NCI-H748 (cell line): ENCODE data around the gene GTF2B.
"Not testable (repeated sequence)": the region's sequence is repeated elsewhere in the genome, so short reads cannot be mapped to it uniquely, and the experiment has no call there.

Source experiments
- DNase-seq: peaks from one replicate; lab custom pipeline; 2025; ENCODE audit not compliant: unreplicated experiment; lab: John Stamatoyannopoulos, UW

Gene GTF2B, protein sequence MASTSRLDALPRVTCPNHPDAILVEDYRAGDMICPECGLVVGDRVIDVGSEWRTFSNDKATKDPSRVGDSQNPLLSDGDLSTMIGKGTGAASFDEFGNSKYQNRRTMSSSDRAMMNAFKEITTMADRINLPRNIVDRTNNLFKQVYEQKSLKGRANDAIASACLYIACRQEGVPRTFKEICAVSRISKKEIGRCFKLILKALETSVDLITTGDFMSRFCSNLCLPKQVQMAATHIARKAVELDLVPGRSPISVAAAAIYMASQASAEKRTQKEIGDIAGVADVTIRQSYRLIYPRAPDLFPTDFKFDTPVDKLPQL

DNA sequence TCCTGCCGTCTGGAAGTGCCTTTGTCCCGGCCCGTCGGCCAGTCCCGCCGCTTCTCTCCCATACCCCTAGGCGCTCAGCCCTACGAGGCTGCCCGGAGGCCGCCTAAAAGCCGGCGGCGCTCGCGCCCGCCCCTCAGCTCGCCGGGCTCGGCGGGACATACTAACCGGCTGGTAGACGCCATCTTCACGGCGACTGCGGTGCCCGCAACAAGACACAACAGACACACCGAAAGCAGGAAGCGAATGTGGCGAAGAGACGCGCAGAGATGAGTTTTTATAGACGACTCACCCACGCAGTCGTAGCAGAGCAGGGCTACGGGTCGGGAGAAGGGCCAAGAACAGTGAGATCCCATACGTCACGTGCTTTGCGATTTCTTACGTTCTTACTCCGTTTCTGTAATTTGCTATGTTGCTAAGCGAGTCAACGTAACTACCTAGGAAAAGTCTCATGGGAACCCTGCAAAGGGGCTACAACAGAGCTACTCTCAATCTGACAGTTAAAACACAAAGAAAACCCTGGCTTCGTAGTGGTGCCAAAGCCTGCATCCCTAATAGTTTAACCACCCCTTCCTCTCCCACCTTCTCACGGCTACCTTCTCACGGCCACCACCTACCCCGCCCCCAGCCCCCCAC is at the start of gene GTF2B:
Gene GTF2B, minus strand, starts transcription at position 250 of the 633 bp plus-strand sequence. Its CDS starts 68 bp downstream, at position 182.
- DNase-seq: peak; percentile 91

DNA sequence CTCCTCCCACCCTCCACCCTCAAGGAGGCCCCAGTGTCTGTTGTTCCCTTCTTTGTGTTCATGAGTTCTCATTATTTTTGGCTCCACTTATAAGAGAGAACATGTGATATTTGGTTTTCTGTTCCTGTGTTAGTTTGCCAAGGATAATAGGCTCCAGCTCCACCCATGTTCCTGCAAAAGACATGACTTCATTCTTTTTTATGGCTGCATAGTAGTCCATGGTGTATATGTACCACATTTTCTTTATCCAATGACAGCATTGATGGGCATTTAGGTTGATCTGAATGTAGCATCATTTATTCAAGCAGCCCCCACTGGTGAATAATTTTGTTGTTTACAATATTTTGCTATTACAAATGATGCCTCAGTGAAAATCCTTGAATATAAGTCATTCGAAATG is 47.2 kb upstream of the GTF2B start:
- DNase-seq: not testable (repeated sequence)

DNA sequence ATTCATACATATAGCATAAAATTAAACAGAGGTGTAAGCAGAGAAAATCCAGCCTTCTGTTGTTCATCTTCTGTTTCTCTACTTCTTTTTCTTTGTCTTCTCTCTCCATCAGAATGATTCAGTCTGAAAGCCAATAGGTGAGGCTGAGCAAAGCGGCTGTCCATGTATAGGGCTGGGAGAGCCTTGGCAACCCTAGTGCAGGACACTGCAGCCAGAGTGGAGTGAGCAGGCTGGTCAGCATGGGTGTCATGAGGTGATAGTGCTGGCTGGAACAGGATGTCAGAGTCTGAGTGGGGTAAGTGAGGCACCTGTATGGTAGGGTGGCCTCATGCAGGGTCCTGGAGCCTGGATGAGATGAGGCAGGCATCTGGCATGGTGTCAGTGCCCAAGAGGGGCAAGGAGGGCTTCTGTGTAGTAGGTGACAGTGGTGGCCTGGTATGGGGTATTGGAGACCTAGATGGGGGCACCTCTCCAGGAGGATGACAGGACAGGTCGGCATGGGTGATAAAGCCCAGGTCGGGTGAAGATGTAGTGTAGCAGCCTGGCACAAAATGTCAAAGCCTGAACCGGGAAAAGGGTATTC is 45.5 kb upstream of the GTF2B start:
- DNase-seq: no peak

DNA sequence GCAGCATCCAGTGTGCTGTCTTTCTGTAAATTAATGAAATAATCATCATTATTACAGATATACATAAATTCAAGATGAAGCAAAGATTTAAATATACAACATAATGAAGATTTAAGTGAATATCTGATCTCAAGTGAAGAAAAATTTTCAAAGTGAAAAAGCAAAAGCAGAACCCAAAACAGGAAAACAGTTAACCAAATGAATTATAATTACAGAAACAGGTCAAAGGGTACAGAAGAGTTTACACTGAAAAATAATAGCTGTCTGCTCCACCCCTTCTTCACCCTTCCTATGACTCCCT is 44.8 kb upstream of the GTF2B start:
- DNase-seq: no peak

DNA sequence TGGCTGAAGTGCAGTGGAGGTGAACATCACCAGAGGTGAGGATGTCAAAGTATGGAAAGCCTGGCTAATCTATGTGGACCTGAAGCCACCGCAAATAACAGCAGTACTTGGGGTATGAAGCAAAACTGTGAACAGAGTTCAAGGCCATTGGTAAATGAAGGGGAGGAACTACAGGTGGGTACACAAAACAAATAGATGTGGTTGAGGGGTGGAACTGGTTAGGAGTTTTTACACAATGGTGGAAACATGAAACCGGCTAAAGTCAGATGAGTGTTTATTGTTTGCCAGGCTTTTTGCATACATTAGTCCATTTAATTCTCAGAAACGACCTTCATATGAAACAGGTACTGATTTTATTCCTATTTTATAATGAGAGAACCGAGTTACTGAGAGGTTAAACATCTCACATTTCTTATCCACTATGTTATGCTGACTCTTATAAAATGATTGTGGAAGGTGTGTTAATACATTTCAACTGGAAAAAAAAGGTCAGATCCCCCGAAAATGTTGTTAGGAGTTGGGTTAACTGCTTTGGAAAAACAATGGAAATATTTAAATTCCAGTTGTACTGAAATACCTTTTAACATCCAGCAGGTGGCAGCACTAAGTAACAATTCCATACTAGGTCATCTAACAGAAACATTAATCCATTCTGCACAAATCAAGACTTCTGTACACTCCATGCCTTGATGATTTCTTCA is 44.3 kb upstream of the GTF2B start:
- peak; percentile 44 for DNase-seq

DNA sequence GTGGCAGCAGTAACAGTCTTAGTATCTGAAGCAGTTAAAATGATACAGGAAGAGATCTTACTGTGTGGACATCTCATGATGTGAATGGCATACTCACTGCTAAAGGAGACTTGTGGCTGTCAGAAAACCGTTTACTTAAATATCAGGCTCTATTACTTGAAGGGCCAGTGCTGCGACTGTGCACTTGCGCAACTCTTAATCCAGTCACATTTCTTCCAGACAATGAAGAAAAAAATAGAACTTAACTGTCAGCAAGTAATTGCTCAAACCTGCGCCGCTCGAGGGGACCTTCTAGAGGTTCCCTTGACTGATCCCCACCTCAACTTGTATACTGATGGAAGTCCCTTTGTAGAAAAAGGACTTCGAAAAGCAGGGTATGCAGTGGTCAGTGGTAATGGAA is 38.8 kb upstream of the GTF2B start:
- DNase-seq: not testable (repeated sequence)

DNA sequence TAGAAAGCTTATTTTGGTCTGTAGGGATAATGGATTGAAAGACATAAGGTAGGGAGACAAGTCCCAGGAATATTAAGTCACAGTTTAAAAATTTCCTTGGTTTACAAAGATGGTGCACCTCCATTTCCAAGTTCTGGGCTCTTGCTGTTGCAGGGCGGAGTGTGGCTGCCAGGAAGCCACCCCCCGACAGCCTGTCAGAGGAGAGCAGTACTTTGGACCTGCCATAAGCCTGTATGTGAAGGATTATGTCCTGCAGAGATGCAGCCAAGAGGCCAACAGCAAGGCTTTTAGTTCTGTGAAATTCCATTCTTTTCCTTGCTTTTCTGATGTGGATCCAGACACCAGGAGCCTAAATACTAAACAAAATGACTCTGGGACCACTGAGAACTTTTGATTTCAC is 31.9 kb upstream of the GTF2B start:
- no peak for DNase-seq

DNA sequence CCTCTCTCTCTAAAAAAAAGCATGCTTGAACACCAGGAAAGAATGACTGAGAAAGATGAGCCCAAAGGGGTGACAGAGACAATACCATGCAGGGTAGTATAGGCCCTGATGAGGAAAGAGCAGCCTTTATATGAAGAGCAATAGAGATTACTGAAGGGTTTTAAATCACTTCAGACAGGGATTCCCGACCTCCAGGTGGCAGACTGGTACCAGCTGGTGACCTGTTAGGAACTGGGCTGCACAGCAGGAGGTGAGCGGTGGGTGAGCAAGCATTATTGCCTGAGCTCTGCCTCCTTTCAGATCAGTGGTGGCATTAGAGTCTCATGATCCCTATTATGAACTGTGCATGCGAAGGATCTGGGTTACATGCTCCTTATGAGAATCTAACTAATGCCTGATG is 30.8 kb upstream of the GTF2B start:
- no peak for DNase-seq

DNA sequence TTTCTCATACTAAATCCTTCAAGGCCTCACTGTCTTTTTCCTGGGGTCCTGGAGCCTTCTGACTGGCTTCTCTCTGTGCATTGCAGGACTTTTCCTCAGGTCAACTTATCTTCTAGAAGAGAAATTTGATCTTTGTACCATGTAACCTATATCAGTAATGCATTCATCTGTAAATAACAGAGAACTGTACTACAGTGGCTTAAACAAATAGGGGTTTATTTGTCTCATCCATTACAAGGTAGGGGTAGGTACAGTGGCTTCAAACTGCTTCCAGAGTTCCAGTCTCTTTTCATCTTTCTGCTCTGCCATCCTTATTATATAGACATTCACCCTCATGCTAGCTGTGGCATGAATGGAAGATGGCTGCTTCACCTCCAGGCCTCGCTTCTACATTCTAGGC is 29.5 kb upstream of the GTF2B start:
- no peak for DNase-seq

DNA sequence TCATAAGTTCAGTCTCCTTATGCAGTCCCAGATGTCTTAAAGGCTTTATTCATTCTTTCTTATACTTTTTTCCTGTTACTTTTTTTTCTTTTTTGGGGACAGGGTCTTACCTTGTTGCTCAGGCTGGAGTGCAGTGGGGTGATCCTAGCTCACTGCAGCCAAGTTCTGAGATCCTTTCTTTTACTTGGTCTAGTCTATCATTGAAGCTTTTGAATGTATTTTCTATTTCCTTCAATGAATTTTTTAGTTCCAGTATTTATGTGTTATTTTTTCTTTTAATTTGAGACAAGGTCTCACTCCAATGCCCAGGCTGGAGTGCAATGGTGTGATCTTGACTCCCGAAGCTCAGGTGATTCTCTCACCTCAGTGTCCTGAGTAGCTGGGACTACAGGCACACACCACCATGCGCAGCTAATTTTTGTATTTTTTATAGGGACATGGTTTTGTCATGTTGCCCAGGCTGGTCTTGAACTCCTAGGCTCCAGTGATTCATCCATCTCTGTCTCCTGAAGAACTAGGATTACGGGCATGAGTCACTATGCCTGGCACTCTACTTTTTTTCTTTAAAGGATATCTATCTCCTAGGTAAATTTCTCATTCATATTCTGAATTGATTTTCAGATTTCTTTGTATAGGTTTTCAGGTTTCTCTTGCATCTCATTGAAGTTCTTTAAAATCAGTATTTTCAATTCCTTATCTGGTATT is 26.1 kb upstream of the GTF2B start:
- DNase-seq: no peak

DNA sequence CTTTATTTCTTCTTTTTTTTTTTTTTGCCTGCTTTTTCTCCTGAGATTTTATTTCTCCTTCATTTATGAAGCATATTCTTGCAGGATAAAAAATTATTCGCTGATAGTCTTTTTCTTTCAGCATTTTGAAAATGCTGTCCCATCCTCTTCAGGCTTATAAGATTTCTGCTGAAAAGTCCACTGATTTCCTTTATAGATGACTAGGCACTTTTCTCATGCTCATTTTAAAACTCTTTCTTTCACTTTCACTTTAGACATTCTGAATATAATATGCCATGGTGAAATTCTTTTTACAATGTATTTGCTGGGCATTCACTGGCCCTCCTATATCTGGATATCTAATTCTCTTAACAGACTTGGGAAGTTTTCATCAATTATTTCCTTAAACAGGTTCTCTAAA is 25.5 kb upstream of the GTF2B start:
- no peak for DNase-seq

DNA sequence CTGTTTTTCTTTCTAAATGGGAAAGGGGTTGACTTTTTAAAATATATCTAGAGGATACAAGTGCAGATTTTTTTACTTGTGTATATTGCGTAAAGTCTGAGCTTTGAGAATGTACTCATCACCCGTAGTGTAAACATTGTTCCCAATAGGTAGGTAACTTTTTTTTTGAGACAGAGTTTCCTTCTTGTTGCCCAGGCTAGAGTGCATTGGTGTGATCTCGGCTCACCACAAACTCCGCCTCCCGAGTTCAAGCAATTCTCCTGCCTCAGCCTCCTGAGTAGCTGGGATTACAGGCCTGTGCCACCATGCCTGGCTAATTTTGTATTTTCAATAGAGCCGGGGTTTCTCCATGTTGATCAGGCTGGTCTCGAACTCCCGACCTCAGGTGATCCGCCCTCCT is 20.4 kb upstream of the GTF2B start:
- DNase-seq: not testable (repeated sequence)

DNA sequence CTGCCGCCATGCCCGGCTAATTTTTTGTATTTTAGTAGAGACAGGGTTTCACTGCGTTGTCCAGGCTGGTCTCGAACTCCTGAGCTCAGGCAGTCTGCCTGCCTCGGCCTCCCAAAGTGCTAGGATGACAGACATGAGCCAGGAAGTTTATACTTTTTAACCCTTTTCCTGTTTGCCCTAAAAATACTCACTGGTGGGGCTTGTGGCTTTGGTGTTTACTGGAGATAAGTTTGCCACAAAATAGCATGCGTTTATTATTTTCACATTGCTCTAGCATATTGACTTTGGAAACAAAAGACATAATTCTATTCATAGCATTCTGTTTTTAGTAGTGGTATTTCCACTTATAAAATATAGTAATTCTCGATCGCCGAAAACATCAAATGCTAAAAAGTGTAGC is 19.8 kb upstream of the GTF2B start:
- DNase-seq: no peak

DNA sequence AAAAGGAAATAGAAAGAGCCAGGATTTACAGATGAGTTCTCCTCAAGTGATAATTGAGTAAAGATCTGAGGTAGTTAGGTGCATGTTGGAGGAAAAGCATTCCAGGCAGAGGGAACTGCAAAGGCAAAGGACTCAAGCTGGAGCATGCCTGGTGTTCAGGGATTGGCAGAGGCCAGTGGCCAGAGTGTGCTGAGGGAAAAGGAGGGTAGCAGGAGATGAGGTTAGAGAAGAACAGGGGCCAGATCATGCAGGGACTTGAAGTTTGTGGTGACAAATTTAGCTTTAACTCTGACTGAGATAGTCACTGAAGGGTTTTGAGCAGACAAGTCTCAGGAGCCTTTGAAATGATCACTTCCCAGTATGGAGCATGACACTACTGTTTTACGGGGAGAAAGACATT is 19.0 kb upstream of the GTF2B start:
- no peak for DNase-seq

DNA sequence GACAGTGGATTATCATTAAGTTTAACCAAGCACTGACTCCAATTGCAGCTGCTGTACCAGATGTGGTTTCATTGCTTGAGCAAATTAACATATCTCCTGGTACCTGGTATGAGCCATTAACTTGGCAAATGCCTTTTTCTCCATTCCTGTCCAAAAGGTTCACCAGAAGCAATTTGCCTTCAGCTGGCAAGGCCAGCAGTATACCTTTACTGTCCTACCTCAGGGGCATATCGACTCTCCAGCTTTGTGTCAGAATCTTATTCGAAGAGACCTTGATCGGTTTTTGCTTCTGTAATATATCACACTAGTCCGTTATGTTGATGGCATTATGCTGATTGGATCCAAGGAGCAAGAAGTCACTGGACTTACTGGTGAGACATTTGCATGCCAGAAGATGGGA is 9.5 kb upstream of the GTF2B start:
- DNase-seq: no peak

DNA sequence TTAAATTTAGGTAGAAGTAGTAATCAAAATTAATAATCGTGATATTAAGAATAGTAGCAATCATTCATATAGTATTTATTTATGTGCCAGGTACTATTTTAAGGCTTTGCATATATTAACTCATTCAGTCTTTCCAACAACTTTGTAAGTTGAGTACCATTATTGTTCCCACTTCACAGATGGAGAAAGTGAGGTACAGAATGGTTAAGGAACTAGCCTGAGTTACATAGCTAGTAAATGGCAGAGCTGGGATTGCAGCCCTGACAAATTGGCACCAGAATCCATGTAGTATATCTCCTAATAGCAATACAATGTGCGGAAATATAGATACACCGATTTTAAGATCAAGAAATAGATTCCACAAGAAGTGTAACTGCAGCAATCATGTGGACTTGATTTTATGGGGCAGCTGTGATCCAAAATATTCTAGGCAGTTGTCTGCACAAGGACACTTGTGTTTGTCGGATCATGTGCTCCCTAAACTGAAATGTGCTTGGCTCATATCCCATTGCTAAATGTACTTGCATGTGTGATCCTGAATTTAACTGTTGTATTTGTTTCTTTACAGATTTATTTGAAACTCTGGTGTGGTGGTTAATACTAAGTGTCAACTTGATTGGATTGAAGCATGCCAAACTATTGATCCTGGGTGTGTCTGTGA is 5.8 kb upstream of the GTF2B start:
- DNase-seq: no peak

DNA sequence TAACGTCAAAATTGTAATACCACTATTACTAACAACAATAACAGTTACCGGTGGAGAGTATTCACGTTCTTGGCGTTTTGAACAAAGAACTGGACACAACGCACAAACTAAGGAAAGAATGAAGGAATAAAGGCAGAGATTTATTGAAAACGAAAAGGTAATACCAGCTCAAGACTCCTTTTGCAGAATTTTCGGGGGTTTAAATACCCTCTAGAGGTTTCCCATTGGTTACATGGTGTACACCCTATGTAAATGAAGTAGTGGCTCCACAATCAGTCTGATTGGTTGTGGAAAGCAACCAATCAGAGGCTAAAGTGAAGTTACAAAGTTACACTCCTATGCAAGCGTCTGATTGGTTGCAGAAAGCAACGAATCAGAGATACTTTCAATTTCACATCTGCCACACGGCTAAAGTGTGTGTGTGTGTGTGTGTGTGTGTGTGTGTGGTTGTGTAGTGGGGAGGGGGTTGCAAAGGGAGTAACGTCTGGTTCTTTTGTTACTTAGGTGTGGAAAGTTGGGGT is 1.1 kb upstream of the GTF2B start:
- DNase-seq: peak; percentile 82

DNA sequence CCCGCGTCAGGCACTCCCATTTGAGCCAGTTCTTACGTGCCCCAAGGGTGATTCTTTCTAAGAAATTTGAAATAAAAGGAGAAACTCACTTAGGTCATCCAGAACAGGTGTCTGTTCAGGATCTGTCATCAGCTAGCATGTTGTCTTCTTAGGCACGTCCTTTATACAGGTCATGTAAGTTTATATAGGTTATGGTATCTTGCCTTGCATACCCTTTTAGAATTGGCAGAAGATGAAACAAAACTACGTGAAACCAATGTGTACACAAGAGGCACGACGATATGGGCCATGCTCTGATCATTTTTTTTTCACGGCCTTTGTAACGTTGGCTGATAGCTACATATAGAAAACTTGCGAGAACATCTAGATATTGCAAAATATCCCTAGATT is 579 bp upstream of the GTF2B start:
- peak; percentile 47 for DNase-seq

DNA sequence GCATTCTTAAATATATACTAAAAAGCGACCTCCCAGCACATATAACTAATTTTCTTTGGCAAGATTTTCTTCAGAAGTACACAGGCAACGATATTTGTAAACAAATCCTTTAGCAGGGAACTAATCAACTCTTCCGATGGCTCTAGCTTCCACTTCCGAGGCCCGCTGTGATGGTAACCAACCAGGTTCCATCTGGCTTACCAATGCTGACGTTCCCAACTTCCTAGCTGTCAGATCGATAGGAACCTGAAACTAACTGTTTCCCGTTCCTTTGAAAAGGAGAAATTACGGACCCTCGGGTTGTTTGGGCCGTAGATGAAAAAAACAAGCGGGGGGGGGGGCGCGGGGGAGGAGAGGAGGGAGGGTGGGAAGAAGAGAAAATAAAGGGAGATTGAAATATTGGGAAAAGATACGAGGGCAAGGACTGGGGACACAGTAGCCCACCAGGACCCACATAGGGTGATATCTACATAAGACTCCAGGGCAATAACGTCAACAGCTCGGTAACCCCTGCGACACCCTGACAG is 513 bp downstream of the GTF2B start:
- peak; percentile 24 for DNase-seq

DNA sequence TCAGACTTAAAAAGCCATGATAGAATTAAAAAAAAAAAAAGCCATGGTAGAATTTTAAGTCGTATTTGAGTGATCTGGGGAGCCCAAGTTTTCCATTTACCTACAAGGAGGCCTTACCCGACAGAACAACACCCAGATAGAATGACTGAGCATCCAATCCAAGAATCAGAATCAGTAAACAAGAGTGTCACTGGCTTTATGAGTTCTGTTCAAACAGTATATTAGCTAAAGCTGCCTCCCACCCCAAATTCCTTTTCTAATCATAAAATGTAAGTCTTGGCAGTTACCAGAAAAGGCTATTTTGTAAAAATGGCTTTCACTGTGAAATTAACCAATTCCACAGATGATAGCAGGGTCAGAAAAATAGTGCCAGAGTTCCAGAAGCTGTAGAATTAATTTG is 1.2 kb downstream of the GTF2B start:
- DNase-seq: no peak
